ELR (cell line): ENCODE results near the gene SCUBE3.
A peak's percentile ranks its signal among the peaks of the same experiment; 100 is the strongest.

Source experiments
- DNase-seq: peaks from one replicate; pipeline ENCODE4 v3.0.0-alpha.2; 2015; ENCODE audit warnings: low read depth

Gene SCUBE3

DNA sequence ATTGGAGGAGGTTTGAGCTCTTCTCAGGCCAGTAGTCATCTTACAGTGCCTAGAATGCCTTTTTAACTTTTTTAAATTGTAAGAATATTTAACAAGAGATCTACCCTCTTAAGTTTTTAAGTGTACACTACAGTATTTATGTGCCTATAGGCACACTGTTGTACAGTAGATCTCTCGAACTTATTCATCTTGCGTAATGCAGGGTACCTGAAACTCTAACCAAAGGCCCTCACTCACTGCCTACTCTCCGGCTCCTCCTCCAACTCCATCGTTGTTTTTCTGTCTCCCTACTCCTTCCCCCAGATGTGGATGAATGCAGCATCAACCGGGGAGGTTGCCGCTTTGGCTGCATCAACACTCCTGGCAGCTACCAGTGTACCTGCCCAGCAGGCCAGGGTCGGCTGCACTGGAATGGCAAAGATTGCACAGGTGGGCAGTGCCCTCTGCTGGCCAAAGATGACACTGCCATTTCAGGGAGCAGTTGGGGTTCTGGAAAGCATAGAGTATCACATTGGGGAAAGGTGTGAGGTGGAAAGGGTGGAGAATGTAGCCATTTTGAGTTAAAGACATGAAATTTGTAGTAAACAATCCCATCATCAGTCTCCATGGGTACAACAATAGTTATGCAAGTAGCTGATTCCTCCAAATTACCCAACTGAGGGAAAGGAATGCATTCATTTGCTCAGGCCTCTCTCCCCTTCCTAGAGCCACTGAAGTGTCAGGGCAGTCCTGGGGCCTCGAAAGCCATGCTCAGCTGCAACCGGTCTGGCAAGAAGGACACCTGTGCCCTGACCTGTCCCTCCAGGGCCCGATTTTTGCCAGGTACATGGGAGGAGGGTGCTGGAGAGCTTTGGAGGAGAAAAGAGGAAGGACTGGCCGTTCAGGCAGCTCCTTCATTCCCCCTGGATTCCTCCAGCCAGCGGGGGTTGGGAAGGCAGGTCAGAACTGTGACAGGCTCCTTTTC lies 27.4 kb downstream of the SCUBE3 start:
- DNase-seq: peak; percentile 65

DNA sequence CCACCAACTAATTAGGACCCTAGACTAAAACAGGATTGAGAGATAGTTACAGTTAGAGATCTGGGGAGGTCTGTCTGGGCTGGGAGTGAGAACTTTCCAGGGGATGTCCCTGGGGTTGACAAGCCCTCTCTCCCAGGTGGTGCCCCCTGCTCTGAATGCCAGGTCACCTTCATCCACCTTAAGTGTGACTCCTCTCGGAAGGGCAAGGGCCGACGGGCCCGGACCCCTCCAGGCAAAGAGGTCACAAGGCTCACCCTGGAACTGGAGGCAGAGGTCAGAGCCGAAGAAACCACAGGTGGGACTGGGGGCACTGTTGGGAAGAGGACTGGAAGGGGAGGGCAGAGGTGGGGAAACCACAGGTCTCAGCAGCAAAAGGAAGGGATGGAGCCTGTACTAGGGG lies 28.7 kb downstream of the SCUBE3 start:
- DNase-seq: no peak

DNA sequence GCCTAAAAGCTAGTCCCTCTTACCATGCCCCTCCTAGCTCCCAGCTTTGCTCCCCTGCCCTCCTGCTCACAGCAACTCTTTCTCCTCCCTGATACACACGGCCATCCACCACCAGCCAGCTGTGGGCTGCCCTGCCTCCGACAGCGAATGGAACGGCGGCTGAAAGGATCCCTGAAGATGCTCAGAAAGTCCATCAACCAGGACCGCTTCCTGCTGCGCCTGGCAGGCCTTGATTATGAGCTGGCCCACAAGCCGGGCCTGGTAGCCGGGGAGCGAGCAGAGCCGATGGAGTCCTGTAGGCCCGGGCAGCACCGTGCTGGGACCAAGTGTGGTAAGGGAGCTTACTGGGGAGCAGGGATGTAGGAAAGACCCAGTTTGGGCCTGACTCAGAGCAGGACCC lies 29.1 kb downstream of the SCUBE3 start:
- DNase-seq: no peak

GRCh38 chr6:35243386-35243958 lies 29.7 kb downstream of the SCUBE3 start:
- DNase-seq: no peak

DNA sequence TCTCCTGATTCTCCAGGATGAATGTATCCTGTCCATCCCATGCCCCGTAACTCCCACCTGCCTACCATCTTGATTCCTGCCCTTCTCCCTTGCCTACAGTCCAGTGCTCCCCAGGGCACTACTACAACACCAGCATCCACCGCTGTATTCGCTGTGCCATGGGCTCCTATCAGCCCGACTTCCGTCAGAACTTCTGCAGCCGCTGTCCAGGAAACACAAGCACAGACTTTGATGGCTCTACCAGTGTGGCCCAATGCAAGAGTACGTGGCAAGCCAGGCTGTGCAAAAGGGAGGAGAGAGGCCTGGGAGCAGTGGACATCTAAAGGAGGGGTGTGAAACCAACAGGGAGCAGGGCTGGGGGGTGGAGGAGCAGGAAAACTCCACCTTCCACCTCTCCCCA lies 30.8 kb downstream of the SCUBE3 start:
- no peak for DNase-seq

DNA sequence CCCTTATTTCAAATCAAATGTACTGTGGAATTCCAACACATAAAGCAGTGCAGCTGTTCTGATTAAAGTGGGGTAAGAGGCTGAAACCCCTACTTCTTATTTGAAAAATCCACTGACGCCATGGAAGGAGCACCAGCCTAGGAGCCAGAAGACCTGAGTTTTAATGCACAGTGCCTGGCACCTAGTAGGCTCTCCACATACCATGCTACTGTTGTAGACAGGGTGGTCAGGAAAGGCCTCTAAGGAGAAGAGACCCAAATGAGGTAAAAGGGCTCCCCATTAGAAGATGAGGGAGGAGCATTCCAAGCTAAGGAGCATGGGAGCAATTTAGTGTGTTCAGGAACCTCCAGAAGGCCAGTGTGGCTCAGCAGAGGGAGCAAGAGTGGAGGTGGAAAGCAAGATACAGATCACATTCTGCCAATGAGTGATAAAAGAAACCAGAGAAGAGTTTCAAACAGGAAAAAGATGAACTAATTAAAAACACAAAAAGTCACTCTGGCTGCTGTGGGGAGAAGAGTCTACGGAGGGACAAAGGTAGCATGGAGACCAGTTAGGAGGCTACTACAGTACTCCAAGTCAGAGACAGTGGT lies 34.0 kb downstream of the SCUBE3 start:
- no peak for DNase-seq

DNA sequence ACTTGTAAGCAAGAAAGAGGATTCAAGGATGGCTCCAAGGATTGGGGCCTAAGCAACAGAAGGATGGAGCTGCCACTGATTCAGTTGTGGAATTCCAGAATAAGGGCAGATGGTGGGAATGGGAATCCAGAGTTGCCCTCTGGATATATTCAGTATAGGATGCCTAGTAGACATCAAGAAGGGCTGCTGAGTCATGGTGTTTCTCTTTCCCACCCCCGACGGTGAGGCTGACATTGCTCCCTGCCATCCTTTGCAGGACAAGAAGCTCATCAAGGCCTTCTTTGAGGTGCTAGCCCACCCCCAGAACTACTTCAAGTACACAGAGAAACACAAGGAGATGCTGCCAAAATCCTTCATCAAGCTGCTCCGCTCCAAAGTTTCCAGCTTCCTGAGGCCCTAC lies 34.5 kb downstream of the SCUBE3 start:
- peak; percentile 41 for DNase-seq

DNA sequence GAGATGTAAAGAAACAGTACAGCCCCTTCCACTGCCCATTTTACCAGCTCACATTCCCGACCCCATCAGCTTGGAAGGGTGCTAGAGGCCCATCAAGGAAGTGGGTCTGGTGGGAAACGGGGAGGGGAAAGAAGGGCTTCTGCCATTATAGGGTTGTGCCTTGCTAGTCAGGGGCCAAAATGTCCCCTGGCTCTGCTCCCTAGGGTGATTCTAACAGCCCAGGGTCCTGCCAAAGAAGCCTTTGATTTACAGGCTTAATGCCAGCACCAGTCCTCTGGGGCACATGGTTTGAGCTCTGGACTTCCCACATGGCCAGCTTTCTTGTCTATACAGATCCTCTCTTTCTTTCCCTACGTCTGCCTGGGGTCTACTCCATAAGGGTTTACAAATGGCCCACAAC lies 35.2 kb downstream of the SCUBE3 start:
- DNase-seq: no peak

GRCh38 chr6:35251949-35252348 lies 38.2 kb downstream of the SCUBE3 start:
- DNase-seq: no peak

GRCh38 chr6:35253249-35253648 lies 39.5 kb downstream of the SCUBE3 start:
- no peak for DNase-seq

DNA sequence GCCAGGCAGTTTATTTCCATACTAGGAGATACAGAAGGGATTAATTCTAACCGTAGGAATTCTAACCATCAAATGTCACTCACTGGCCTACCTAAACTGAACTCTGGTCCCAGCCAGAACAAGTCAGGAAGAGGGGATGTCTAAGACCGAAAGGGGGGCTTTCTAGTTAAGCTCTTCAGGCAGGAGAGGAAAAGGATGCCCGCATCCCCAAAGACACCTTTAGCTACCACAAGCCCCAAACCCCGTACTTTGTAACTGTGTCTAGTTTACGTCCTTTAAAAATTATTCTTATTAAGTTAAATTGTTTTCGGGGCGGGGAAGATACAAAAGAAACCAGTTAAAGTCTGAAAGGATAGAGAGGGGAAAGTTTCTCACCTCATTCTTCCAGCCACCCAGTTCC lies 44.6 kb downstream of the SCUBE3 start:
- peak; percentile 13 for DNase-seq

GRCh38 chr6:35258858-35259193 lies 45.1 kb downstream of the SCUBE3 start:
- DNase-seq: peak; percentile 71

GRCh38 chr6:35259194-35259947 lies 45.6 kb downstream of the SCUBE3 start, which contains the start of gene ZNF76:
Gene ZNF76 (plus strand): TSS chr6:35259735. CDS start chr6:35281152, 21,417 bp downstream.
- peak; percentile 98 for DNase-seq

GRCh38 chr6:35259948-35260590 lies 46.3 kb downstream of the SCUBE3 start:
- peak; percentile 68 for DNase-seq

DNA sequence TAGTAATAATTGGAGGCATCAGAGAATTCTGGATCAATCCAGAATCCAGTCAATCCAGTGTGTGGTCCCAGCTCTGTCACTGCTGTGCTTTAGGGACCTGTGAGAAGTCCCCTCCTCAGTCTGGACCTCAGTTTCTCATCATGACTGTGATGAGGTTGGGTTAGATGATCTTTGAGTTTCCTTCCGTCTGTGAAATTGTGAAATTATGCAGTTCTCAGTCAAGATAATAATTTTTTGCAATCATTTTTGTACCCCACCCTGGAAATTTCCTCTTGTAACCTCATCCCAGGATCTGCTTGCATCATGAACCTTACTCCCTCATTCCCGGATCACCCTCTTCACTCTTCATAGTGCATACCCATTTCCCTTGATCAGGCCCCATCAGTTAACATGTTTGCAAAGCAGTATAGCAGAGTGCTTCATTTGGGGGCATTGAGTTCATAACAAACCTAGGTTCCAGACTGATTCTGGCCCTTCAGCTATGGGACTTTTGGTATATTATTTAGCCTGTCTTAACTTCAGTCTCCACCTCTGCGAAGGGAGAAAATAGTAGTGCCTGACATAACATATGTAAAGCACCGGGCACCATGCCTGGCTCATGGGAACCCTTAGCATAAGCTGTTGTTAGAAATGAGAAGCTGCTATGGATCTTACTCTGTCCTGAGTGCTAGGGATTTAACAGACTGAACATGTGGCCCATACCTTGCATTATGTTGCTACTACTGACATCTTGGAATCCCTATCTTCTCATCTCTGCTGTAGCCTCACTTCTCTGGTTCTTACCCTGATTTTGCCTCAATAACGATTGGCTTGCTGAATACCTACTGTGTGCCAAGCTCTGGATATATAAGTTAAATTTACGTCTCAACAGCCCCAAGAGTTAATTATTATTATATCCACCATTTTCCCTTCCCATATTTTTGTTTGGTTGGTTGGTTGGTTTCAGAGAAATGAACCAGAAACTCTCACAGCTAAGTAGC lies 47.1 kb downstream of the SCUBE3 start:
- DNase-seq: no peak

DNA sequence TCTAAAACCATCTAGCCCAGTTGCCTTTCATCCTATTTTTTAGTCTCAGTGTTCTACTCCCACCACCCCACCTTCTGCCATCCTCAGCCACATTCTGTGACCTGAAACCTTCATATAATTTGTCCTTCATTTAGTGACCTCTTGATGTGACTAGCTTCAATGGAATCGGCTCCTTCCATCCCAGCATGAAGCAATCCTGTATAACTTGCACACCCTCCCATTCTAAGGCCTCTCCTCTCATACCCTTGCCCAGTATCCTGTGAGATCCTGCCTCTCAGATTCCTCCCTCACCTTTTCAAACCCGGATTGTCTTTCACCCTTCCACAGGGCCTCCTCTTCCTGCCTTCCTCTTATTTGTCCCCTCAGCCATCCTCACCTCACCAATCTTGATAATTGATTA lies 48.8 kb downstream of the SCUBE3 start:
- peak; percentile 37 for DNase-seq

DNA sequence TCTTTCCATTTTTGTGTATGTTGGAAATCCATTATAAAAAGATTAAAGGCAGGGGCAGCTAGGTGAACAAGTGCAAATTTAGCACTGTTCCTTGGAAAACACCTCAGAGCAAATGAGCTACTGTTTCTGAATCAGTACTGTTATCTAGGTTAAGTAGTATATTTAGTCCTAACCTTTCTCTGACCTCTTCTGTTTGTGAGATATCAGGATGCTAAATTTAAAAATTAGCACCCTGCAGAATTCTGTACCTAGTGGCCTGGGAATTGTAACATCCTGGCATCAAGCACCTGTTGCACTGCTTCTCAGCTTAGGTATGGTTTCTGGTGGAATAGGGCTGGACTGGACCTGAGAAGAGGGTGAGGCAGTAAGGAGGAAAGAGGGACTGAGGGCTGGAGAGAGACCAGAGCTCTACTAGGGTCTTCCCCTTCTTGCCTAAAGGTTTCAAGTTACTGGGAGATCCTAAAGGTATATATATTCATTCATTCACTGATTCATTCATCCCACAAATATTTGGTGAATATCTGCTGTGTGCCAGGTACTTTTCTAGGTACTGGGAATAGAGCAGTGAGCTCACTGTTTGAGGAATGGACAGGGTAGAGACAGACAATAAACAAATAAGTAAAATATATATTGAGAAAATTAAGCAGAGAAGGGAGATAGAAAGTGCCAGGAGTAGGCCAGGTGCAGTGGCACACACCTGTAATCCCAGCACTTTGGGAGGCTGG lies 51.0 kb downstream of the SCUBE3 start:
- DNase-seq: no peak

- no peak for DNase-seq
These were observed 51.8 kb downstream of the SCUBE3 start for GRCh38 chr6:35265523-35265922.

DNA sequence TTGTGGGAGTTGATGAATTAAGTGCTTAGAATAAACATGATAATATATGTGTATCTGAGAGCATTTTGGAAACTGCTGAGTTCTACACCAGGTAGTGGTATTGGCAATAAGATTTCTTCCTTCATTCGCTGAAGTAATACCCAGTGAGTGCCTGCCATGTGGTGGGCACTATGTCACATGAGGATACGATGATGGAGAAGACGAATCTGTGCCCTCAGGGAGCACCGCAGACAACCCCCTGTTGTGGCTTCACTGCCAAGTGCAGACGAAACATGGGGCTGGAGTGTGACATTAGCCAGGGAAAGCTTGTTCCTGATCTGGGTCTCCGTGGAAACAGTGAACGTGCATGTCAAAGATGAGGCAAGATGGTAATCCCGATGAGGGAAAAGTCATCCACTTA lies 53.7 kb downstream of the SCUBE3 start:
- DNase-seq: no peak

- no peak for DNase-seq
These were observed 54.1 kb downstream of the SCUBE3 start for GRCh38 chr6:35267897-35268296.
